ENCODE data around the gene LMNB1.

- TF ChIP-seq CTCF (IDR thresholded peaks at IDR 0.05; ENCODE audit: low read length) (no peak), EZH2 (IDR thresholded peaks at IDR 0.05; ENCODE audit: borderline replicate concordance, low read length) (no peak)
These were observed 80.8 kb downstream of the LMNB1 start for GRCh38 chr5:126857472-126858410.

Measured in OCI-LY1 (cell line).